Measurements from ENCODE around the gene HS3ST3A1.

GRCh38 chr17:13572581-13572980, 29.1 kb downstream of the HS3ST3A1 start:
- no peak for TF ChIP-seq ZNF274 (IDR thresholded peaks at IDR 0.05; ENCODE audit: low read depth, low read length)
- no peak for TF ChIP-seq SUZ12 (IDR thresholded peaks at IDR 0.05; ENCODE audit: extremely low read depth, insufficient read depth, insufficient read length)
- no peak for TF ChIP-seq YY1 (IDR thresholded peaks at IDR 0.05; ENCODE audit: insufficient read depth, insufficient read length)
